CD4-positive, alpha-beta T cell (primary cell): ENCODE results near the gene ZNF212. TPM values are rescaled to one million over a fixed set of nuclear protein-coding genes. Genes with fewer than 3 reads are reported as not detected.

Experiments used
- ATAC-seq: fragments of 200-7000 bp; cut with Tn5 transposase; one replicate; pipeline ENCODE4 v1.10.0; 2022; ENCODE audit warnings: mild to moderate bottlenecking; ENCODE audit not compliant: poor library complexity
- CTCF ChIA-PET: fragments of 350-600 bp; sonication (Branson Sonifier 250); formaldehyde crosslinking; loops from one replicate; lab custom pipeline; 2021; ENCODE audit warnings: antibody characterized with exemption, inconsistent platforms; lab: Charles Lee
- POLR2A ChIA-PET: fragments of 350-600 bp; sonication (Branson Sonifier 250); formaldehyde crosslinking; loops from one replicate; lab custom pipeline; 2021; ENCODE audit warnings: antibody characterized with exemption, inconsistent platforms; lab: Charles Lee
- DNase-seq, 14 experiments: peaks; one replicate each; pipeline ENCODE4 v3.0.0-alpha.2; 2013 to 2020; ENCODE audit warnings: mixed read lengths in 2 of 14
- H3K27ac ChIP-seq, 2 donors: one replicate each; pipeline versions ENCODE4 v1.5.1 to v1.7.0; 2013; ENCODE audit warnings: low read length in 2 of 2, low read depth in 1 of 2, mild to moderate bottlenecking in 1 of 2
- H3K27me3 ChIP-seq, 2 experiments: 1 replicate in 1 of 2; 2 replicates in 1 of 2; pipeline versions ENCODE4 v1.6.1 to v1.7.0; 2013; ENCODE audit warnings: low read length in 2 of 2, control low read depth in 1 of 2, mild to moderate bottlenecking in 1 of 2, moderate library complexity in 1 of 2; ENCODE audit not compliant: insufficient read depth in 2 of 2, control insufficient read depth in 1 of 2
- H3K36me3 ChIP-seq: one replicate; pipeline ENCODE4 v1.6.1; 2013; ENCODE audit warnings: low read length, control low read depth; ENCODE audit not compliant: insufficient read depth
- H3K4me1 ChIP-seq: one replicate; pipeline ENCODE4 v1.6.1; 2013; ENCODE audit warnings: low read length, control low read depth; ENCODE audit not compliant: insufficient read depth
- H3K4me3 ChIP-seq: one replicate; pipeline ENCODE4 v1.5.1; 2013; ENCODE audit warnings: mild to moderate bottlenecking, low read length, moderate library complexity
- H3K9me3 ChIP-seq, 2 experiments: 1 replicate in 1 of 2; 2 replicates in 1 of 2; pipeline versions ENCODE4 v1.6.1 to v1.7.0; 2013; ENCODE audit warnings: low read length in 2 of 2, mild to moderate bottlenecking in 2 of 2, control low read depth in 1 of 2, moderate library complexity in 1 of 2; ENCODE audit not compliant: control insufficient read depth in 1 of 2, insufficient read depth in 1 of 2
- H3K27ac Mint-ChIP-seq: one replicate; pipeline ENCODE4 v1.8.0; 2020; ENCODE audit warnings: mixed read lengths
- H3K27me3 Mint-ChIP-seq: one replicate; pipeline ENCODE4 v1.8.0; 2021; ENCODE audit warnings: mixed read lengths
- H3K36me3 Mint-ChIP-seq: one replicate; pipeline ENCODE4 v1.8.0; 2021; ENCODE audit warnings: low read depth, mixed read lengths
- H3K4me1 Mint-ChIP-seq: one replicate; pipeline ENCODE4 v1.8.0; 2021; ENCODE audit warnings: low read depth, mixed read lengths
- H3K4me3 Mint-ChIP-seq: one replicate; pipeline ENCODE4 v1.8.0; 2020; ENCODE audit warnings: mild to moderate bottlenecking, mixed read lengths
- H3K9me3 Mint-ChIP-seq: one replicate; pipeline ENCODE4 v1.8.0; 2020; ENCODE audit warnings: mixed read lengths
- CTCF ChIP-seq: fragments of 200-600 bp; IDR thresholded peaks from one replicate; pipeline ENCODE4 v1.8.0; 2022; ENCODE audit warnings: antibody characterized with exemption, mild to moderate bottlenecking
- intact Hi-C, 2 experiments: fragments of 100-400 bp; cut with DNase I in 1 of 2; cut with micrococcal nuclease in 1 of 2; formaldehyde crosslinking; loops; one replicate each; pipeline versions ENCODE4 v1.15.1 to v1.9.0; 2023 to 2025; cut with DNase I, micrococcal nuclease
- total RNA-seq, 174 experiments: library from RNA in 2 of 174; stranded (reverse) in 2 of 174; gene quantifications; one replicate each; pipeline ENCODE4 v1.2.3 and lab custom pipeline; 2021 to 2026

ZNF212 gene
- total RNA-seq, 2 experiments from 2014 or later = 12.1 to 13.2 TPM

DNA sequence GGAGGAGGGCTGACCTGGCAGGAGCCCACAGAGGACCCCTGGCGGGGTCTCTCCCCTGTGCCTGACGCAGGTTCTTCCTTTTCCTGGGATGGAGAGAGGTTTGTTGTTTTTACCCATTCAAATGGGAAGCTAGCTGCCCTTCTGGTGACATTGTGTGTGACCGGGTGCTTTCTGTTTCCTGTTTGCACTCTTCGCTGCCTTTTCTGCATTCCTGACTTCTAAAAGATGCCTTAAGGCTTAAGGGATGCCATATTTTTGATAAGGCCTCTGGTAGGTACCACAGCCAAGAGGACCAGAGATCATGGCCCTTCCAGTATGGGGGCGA, 42.8 kb downstream of the ZNF212 start:
- Histone ChIP-seq H3K4me3 (no peak overlapping the region), H3K27me3 (no peaks in the 10 kb centered on the region), H3K27ac (no peak overlapping the region), H3K36me3 (peaks cover 31% of the 10 kb centered on the region), H3K9me3 (no peaks in the 10 kb centered on the region), H3K4me1 (peaks cover 38% of the 10 kb centered on the region)
- Mint-ChIP-seq H3K4me1 (peaks cover 38% of the 10 kb centered on the region), H3K27me3 (no peaks in the 10 kb centered on the region), H3K4me3 (peak overlapping the region; percentile 15), H3K36me3 (peaks cover 49% of the 10 kb centered on the region), H3K9me3 (no peaks in the 10 kb centered on the region), H3K27ac (peak overlapping the region; percentile 90)
- ATAC-seq (no peak), DNase-seq (no peak)
- ChIA-PET CTCF (interaction anchor here (4.4 kb wide), 1 partner anchor 20 kb away, joined by 56 read pairs; the partner anchor contains the start of gene ZNF783), POLR2A (no interaction called here)
- TF ChIP-seq CTCF = no peak
- intact Hi-C loops = loop anchor here in 1 of 2 experiments (10.0 kb wide), 1 partner anchor 397 kb away; the partner anchor contains the start of gene EZH2

GRCh38 chr7:149283321-149283720, 43.9 kb downstream of the ZNF212 start:
- Mint-ChIP-seq H3K27ac (peak overlapping the region; percentile 90), H3K4me3 (no peak overlapping the region), H3K36me3 (peaks cover 49% of the 10 kb centered on the region), H3K27me3 (no peaks in the 10 kb centered on the region), H3K4me1 (peaks cover 44% of the 10 kb centered on the region), H3K9me3 (no peaks in the 10 kb centered on the region)
- POLR2A ChIA-PET = interaction anchor here (2.1 to 4.2 kb wide), 5 partner anchors 18 to 139 kb away, joined by 14 to 144 read pairs (median 15); partner anchors contain the start of genes ZNF398 and ZNF783
- TF ChIP-seq CTCF = no peak
- H3K4me1 ChIP-seq = peaks cover 46% of the 10 kb centered on the region
- CTCF ChIA-PET = interaction anchor here (0.6 to 4.4 kb wide), 3 partner anchors 12 to 139 kb away, joined by 3 to 56 read pairs (median 5); partner anchors contain the start of gene ZNF783
- H3K27ac ChIP-seq = peak overlapping the region; percentile 19 to 30
- H3K9me3 ChIP-seq = no peaks in the 10 kb centered on the region
- H3K27me3 ChIP-seq = no peaks in the 10 kb centered on the region
- peaks cover 25% of the 10 kb centered on the region for H3K36me3 ChIP-seq
- no peak for DNase-seq
- no peak overlapping the region for H3K4me3 ChIP-seq
- ATAC-seq = no peak
- intact Hi-C loops = loop anchor here in 1 of 2 experiments (10.0 kb wide), 1 partner anchor 399 kb away; the partner anchor contains the start of gene EZH2

DNA sequence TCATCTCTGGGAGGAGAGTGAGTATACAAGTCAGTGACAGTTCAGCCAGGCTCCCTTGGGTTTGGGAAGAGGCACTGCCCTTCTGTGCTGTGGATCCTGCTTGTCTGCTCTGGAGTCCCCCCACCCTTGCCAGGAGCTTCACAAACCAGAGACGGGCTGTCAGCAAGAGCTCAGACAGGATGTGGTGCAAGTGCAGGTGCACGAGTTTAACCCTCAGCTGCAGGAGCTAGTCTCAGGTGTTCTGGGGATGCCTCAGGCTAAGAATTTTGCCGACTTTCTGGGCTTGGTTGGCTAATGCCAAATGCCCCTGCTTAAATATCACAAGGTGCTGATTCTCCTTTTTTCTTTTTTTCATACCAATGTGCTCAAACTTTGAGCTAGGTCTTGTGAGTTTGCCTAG, 44.9 kb downstream of the ZNF212 start:
- Mint-ChIP-seq H3K27ac (peak overlapping the region; percentile 90), H3K36me3 (peaks cover 39% of the 10 kb centered on the region), H3K27me3 (no peaks in the 10 kb centered on the region), H3K4me3 (peak overlapping the region; percentile 87), H3K4me1 (peaks cover 44% of the 10 kb centered on the region), H3K9me3 (no peaks in the 10 kb centered on the region)
- no peaks in the 10 kb centered on the region for H3K9me3 ChIP-seq
- H3K27ac ChIP-seq = peak overlapping the region; percentile 21 to 63
- CTCF ChIA-PET = interaction anchor here (0.7 to 4.4 kb wide), 11 partner anchors 11 to 342 kb away, joined by 3 to 56 read pairs (median 3); partner anchors contain the start of genes ZNF282, ZNF398 and ZNF783
- POLR2A ChIA-PET = interaction anchor here (0.6 to 4.2 kb wide), 18 partner anchors 9 to 430 kb away, joined by 3 to 144 read pairs (median 6); partner anchors contain the start of genes ZNF282, ZNF398, ZNF425 and ZNF777
- peaks cover 47% of the 10 kb centered on the region for H3K4me1 ChIP-seq
- intact Hi-C loops = loop anchor here (1.0 to 10.0 kb wide), 4 partner anchors 22 to 400 kb away; partner anchors contain the start of genes ZNF783 (in 2 of the 2), EZH2 (in 1 of the 2) and ZNF212 (in 1 of the 2)
- no peaks in the 10 kb centered on the region for H3K27me3 ChIP-seq
- peak overlapping the region; percentile 65 for H3K4me3 ChIP-seq
- peaks cover 17% of the 10 kb centered on the region for H3K36me3 ChIP-seq
- TF ChIP-seq CTCF = no peak
- ATAC-seq = peak; percentile 66
- peak; percentile 39 to 84 (median 58) for DNase-seq
